HEK293 (cell line): ENCODE measurements around the gene BRAT1.

Source experiments
- CTCF ChIP-seq: fragments of 450-650 bp; formaldehyde crosslinking; IDR thresholded peaks from 2 replicates; pipeline ENCODE4 v1.5.1; 2016; ENCODE audit warnings: missing biosample characterization, missing genetic modification characterization
- EGR2 ChIP-seq: fragments of 450-650 bp; formaldehyde crosslinking; IDR thresholded peaks from 2 replicates; pipeline ENCODE4 v1.5.1; 2016; ENCODE audit warnings: low read depth, missing biosample characterization, missing genetic modification characterization
- KLF16 ChIP-seq: fragments of 450-650 bp; formaldehyde crosslinking; IDR thresholded peaks from 2 replicates; pipeline ENCODE4 v1.5.1; 2017; ENCODE audit warnings: missing biosample characterization, missing genetic modification characterization
- ZEB2 ChIP-seq: fragments of 450-650 bp; formaldehyde crosslinking; IDR thresholded peaks from 2 replicates; pipeline ENCODE4 v1.5.1; 2016; ENCODE audit warnings: missing biosample characterization, missing genetic modification characterization
- ZNF114 ChIP-seq: fragments of 450-650 bp; formaldehyde crosslinking; IDR thresholded peaks from 2 replicates; pipeline ENCODE4 v1.5.0; 2017; ENCODE audit warnings: missing biosample characterization, missing genetic modification characterization
- ZNF24 ChIP-seq: fragments of 450-650 bp; formaldehyde crosslinking; IDR thresholded peaks from 2 replicates; pipeline ENCODE4 v1.5.1; 2016; ENCODE audit warnings: missing biosample characterization, missing genetic modification characterization
- ZNF350 ChIP-seq: fragments of 450-650 bp; formaldehyde crosslinking; IDR thresholded peaks from 2 replicates; pipeline ENCODE4 v1.5.0; 2017; ENCODE audit warnings: missing biosample characterization, mild to moderate bottlenecking, missing genetic modification characterization
- ZNF513 ChIP-seq: fragments of 450-650 bp; IDR thresholded peaks from 2 replicates; pipeline ENCODE4 v1.5.1; 2018; ENCODE audit warnings: missing biosample characterization, missing genetic modification characterization
- ZNF639 ChIP-seq: fragments of 450-650 bp; formaldehyde crosslinking; IDR thresholded peaks from 2 replicates; pipeline ENCODE4 v1.5.1; 2016; ENCODE audit warnings: missing biosample characterization, missing genetic modification characterization
- ZNF704 ChIP-seq: fragments of 450-650 bp; formaldehyde crosslinking; IDR thresholded peaks from 2 replicates; pipeline ENCODE4 v1.5.1; 2016; ENCODE audit warnings: missing biosample characterization, missing genetic modification characterization

- TF ChIP-seq ZNF639 (tag by site-specific recombination) (no peak), ZNF350 (tag by site-specific recombination) (no peak), ZNF24 (tag by site-specific recombination) (no peak), ZNF114 (tag by site-specific recombination) (no peak), KLF16 (tag by site-specific recombination) (no peak), ZNF704 (tag by site-specific recombination) (no peak), CTCF (tag by site-specific recombination) (no peak), ZNF513 (tag by site-specific recombination) (no peak), EGR2 (peak; percentile 62), ZEB2 (tag by site-specific recombination) (no peak)
These were observed 46.8 kb downstream of the BRAT1 start for GRCh38 chr7:2508327-2509215.
